GM12878 (cell line): ENCODE data around the gene CAMKMT. TPM values are rescaled to one million over a fixed set of nuclear protein-coding genes. Genes with fewer than 3 reads are reported as not detected.

Experiments
- ATAC-seq: fragments of 200-7000 bp; cut with Tn5 transposase; 3 replicates; pipeline ENCODE4 v1.9.1; 2020; ENCODE audit warnings: mild to moderate bottlenecking, moderate library complexity
- BruUV-seq: library from RNA; stranded (reverse); fragments of 400-500 nt; replicated peaks from 2 replicates; lab custom pipeline; 2021; lab: Mats Ljungman, UMichigan
- CTCF ChIA-PET: fragments of 300-600 bp; sonication (Branson Sonifier 250); formaldehyde crosslinking; extraction: SDS; loops from one replicate; lab custom pipeline; 2021; ENCODE audit warnings: inconsistent platforms; lab: Yijun Ruan, JAX
- POLR2A ChIA-PET: fragments of 350-600 bp; formaldehyde crosslinking; extraction: SDS; loops from one replicate; lab custom pipeline; 2021; ENCODE audit warnings: inconsistent platforms; lab: Charles Lee
- RAD21 ChIA-PET: fragments of 300-600 bp; sonication (Branson Sonifier 250); formaldehyde crosslinking; loops from one replicate; lab custom pipeline; 2023; ENCODE audit warnings: antibody characterized with exemption; ENCODE audit not compliant: unreplicated experiment; lab: Charles Lee
- SMC1A ChIA-PET: fragments of 300-600 bp; sonication (Branson Sonifier 250); formaldehyde crosslinking; loops from one replicate; lab custom pipeline; 2023; ENCODE audit not compliant: unreplicated experiment, uncharacterized antibody; lab: Charles Lee
- DNase-seq: peaks from one replicate; pipeline ENCODE4 v3.0.0-alpha.2; 2011; ENCODE audit warnings: low read depth, low spot score
- FAIRE-seq: peaks from 3 replicates; lab custom pipeline; 2011; peaks lifted over from hg19 to GRCh38; lab: Jason Lieb, UNC
- H2AFZ ChIP-seq: 2 replicates; pipeline ENCODE4 v1.6.0; 2011; ENCODE audit warnings: low read depth, low read length, control low read depth; ENCODE audit not compliant: control insufficient read depth
- H3K27ac ChIP-seq: 2 replicates; pipeline ENCODE4 v1.5.1; 2011; ENCODE audit warnings: control low read depth; ENCODE audit not compliant: control insufficient read depth, insufficient read depth
- H3K27me3 ChIP-seq, 2 experiments: replicated peaks in 1 of 2; 2 replicates each; pipeline versions ENCODE4 v1.6.0 to v1.6.1; 2011; ENCODE audit warnings: low read length in 1 of 2; ENCODE audit not compliant: control insufficient read depth in 2 of 2, insufficient read depth in 2 of 2
- H3K36me3 ChIP-seq, 2 experiments: 2 replicates each; pipeline ENCODE4 v1.5.1; 2011; ENCODE audit warnings: low read length in 1 of 2; ENCODE audit not compliant: control insufficient read depth in 2 of 2, insufficient read depth in 2 of 2
- H3K4me1 ChIP-seq: 2 replicates; pipeline ENCODE4 v1.6.1; 2011; ENCODE audit warnings: mild to moderate bottlenecking, low read length, moderate library complexity, mixed read lengths; ENCODE audit not compliant: control insufficient read depth, insufficient read depth
- H3K4me2 ChIP-seq: 2 replicates; pipeline ENCODE4 v1.6.0; 2011; ENCODE audit warnings: control low read depth; ENCODE audit not compliant: control insufficient read depth, insufficient read depth
- H3K4me3 ChIP-seq: fragments of 200-600 bp; sonication (generic); 2 replicates; pipeline ENCODE4 v1.5.1; 2016
- H3K79me2 ChIP-seq: 2 replicates; pipeline ENCODE4 v1.6.0; 2011; ENCODE audit warnings: low read length; ENCODE audit not compliant: control insufficient read depth, insufficient read depth
- H3K9ac ChIP-seq: 2 replicates; pipeline ENCODE4 v1.8.0; 2011; ENCODE audit warnings: low read length, control low read depth, mixed read lengths; ENCODE audit not compliant: control insufficient read depth, insufficient read depth
- H3K9me3 ChIP-seq: replicated peaks from 3 replicates; pipeline ENCODE4 v1.5.1; 2011; ENCODE audit warnings: mild to moderate bottlenecking, low read length; ENCODE audit not compliant: control insufficient read depth, insufficient read depth
- H4K20me1 ChIP-seq: 2 replicates; pipeline ENCODE4 v1.6.0; 2011; ENCODE audit not compliant: control insufficient read depth, insufficient read depth
- ATF2 ChIP-seq: IDR thresholded peaks from 2 replicates; pipeline ENCODE4 v1.6.1; 2012; ENCODE audit warnings: low read length, inconsistent platforms
- ATF3 ChIP-seq: IDR thresholded peaks from 2 replicates; pipeline ENCODE4 v1.6.1; 2011; ENCODE audit warnings: low read depth, mild to moderate bottlenecking, low read length, moderate library complexity, borderline replicate concordance; ENCODE audit errors: extremely low read depth
- BCLAF1 ChIP-seq: fragments of 450-650 bp; IDR thresholded peaks from 2 replicates; pipeline ENCODE4 v1.6.1; 2017; ENCODE audit warnings: antibody characterized with exemption, mild to moderate bottlenecking, moderate library complexity
- CHD2 ChIP-seq: IDR thresholded peaks from 2 replicates; pipeline ENCODE4 v1.6.1; 2011; ENCODE audit warnings: low read depth, low read length, improper control_type of control experiment, borderline replicate concordance
- E4F1 ChIP-seq: fragments of 450-650 bp; IDR thresholded peaks from 2 replicates; pipeline ENCODE4 v1.6.1; 2018; ENCODE audit warnings: borderline replicate concordance, mild to moderate bottlenecking; ENCODE audit not compliant: partially characterized antibody
- IRF4 ChIP-seq: IDR thresholded peaks from 2 replicates; pipeline ENCODE4 v1.6.1; 2011; ENCODE audit warnings: low read depth, low read length
- MTA3 ChIP-seq: IDR thresholded peaks from 2 replicates; pipeline ENCODE4 v1.6.1; 2012; ENCODE audit warnings: low read length, inconsistent platforms, borderline replicate concordance
- MXI1 ChIP-seq: fragments of 150-350 bp; IDR thresholded peaks from 2 replicates; pipeline ENCODE4 v1.6.1; 2011; ENCODE audit warnings: low read depth, mild to moderate bottlenecking, inconsistent platforms, low read length, improper control_type of control experiment
- NBN ChIP-seq: fragments of 450-650 bp; IDR thresholded peaks from 2 replicates; pipeline ENCODE4 v1.6.1; 2016
- NFYB ChIP-seq: IDR thresholded peaks from 2 replicates; pipeline ENCODE4 v1.6.1; 2011; ENCODE audit warnings: low read depth, mild to moderate bottlenecking, low read length, improper control_type of control experiment, moderate library complexity; ENCODE audit not compliant: insufficient read depth
- NR2C2 ChIP-seq: IDR thresholded peaks from 2 replicates; pipeline ENCODE4 v1.6.1; 2011; ENCODE audit warnings: borderline replicate concordance, low read depth; ENCODE audit not compliant: control insufficient read depth, insufficient read length
- POU2F2 ChIP-seq: IDR thresholded peaks from 3 replicates; pipeline ENCODE4 v1.6.1; 2011; ENCODE audit warnings: low read depth, mild to moderate bottlenecking, low read length, borderline replicate concordance
- RAD21 ChIP-seq: IDR thresholded peaks from 2 replicates; pipeline ENCODE4 v1.6.1; 2011; ENCODE audit warnings: mild to moderate bottlenecking, low read depth, low read length, moderate library complexity; ENCODE audit not compliant: insufficient read depth
- RBBP5 ChIP-seq: fragments of 200-600 bp; sonication (generic); conservative IDR thresholded peaks from 2 replicates; pipeline ENCODE4 v1.6.1; 2016
- RCOR1 ChIP-seq: conservative IDR thresholded peaks from 2 replicates; pipeline ENCODE4 v1.6.1; 2012; ENCODE audit warnings: low read depth, low read length, improper control_type of control experiment
- RELA ChIP-seq: fragments of 450-650 bp; IDR thresholded peaks from 2 replicates; pipeline ENCODE4 v1.8.0; 2014; ENCODE audit warnings: borderline replicate concordance; ENCODE audit not compliant: partially characterized antibody
- SIN3A ChIP-seq: IDR thresholded peaks from 2 replicates; pipeline ENCODE4 v1.6.1; 2012; ENCODE audit warnings: low read depth, low read length, improper control_type of control experiment
- SPI1 ChIP-seq: IDR thresholded peaks from 2 replicates; pipeline ENCODE4 v1.6.1; 2011; ENCODE audit warnings: low read depth, mild to moderate bottlenecking, low read length, moderate library complexity, borderline replicate concordance; ENCODE audit not compliant: insufficient read depth
- WRNIP1 ChIP-seq: IDR thresholded peaks from 2 replicates; pipeline ENCODE4 v1.6.1; 2011; ENCODE audit warnings: low read depth, low read length, improper control_type of control experiment, borderline replicate concordance
- WGBS: methylation state at CpG from one replicate; pipeline ENCODE4 v1.1.6; 2016; ENCODE audit warnings: low lambda C conversion rate; ENCODE audit not compliant: insufficient replicate concordance, insufficient coverage; ENCODE audit errors: missing lambda C conversion rate; 5-methylcytosine and 5-hydroxymethylcytosine counted together
- in situ Hi-C: fragments of 300-500 bp; cut with MboI; formaldehyde crosslinking; loops from 9 replicates; pipeline ENCODE4 v1.14.3; 2018; ENCODE audit warnings: mixed read lengths
- intact Hi-C: fragments of 100-400 bp; cut with micrococcal nuclease; formaldehyde crosslinking; loops from one replicate; pipeline ENCODE4 v1.14.2; 2022; ENCODE audit not compliant: unreplicated experiment
- polyA plus RNA-seq, 11 experiments: library from polyadenylated mRNA; depleted of rRNA in 4 of 11; unstranded in 6 of 11; stranded (reverse) in 5 of 11; fragments of >200 nt; fragmentation: Nextera tagmentation in 4 of 11; fragmentation: Illumina TruSeq in 1 of 11; extraction: Ambion mirVana in 4 of 11; extraction: Trizol in 1 of 11; gene quantifications; 1 replicate in 1 of 11; 2 replicates in 10 of 11; pipeline versions ENCODE4 v1.2.1 to v1.2.3, GENCODE V29; 2011 to 2016; ENCODE audit warnings: inconsistent platforms in 2 of 11, missing spikeins in 2 of 11, low read depth in 1 of 11
- total RNA-seq, 4 experiments: library from RNA; depleted of rRNA in 3 of 4; stranded (reverse); fragments of >200 nt in 3 of 4; fragmentation: Illumina TruSeq in 1 of 4; extraction: Trizol in 1 of 4; gene quantifications; 2 replicates each; pipeline versions ENCODE4 v1.2.1 to v1.2.3, GENCODE V29; 2013 to 2021

CAMKMT gene
- total and polyA plus RNA-seq, 10 of the 15 experiments (the other 5 are each of a cell fraction or from before 2014, with no cell fraction given), result 2.7 to 16.0 (median 11.8) TPM

- H3K27me3 ChIP-seq, result peaks cover 0 to 2% of the 10 kb centered on the region in 2 experiments; a peak in 1 of 4 replicates
- no peak overlapping the region for H3K4me3 ChIP-seq
- POLR2A ChIA-PET, result no interaction called here
- no peaks in the 10 kb centered on the region for H3K4me1 ChIP-seq
- no peaks in the 10 kb centered on the region for H3K9me3 ChIP-seq
- BruUV-seq, result no TSS peak
- no peak for ATAC-seq
- FAIRE-seq, result no peak
- no peaks in the 10 kb centered on the region for H4K20me1 ChIP-seq
- no peak overlapping the region for H3K9ac ChIP-seq
- in situ Hi-C loops, result no loop called here
- H3K4me2 ChIP-seq, result no peak overlapping the region
- H3K36me3 ChIP-seq, result no peaks in the 10 kb centered on the region
- 92% methylated on average over 2 of the region's 2 CpGs for WGBS
- intact Hi-C loops, result no loop called here
- no peak for DNase-seq
- no peaks in the 10 kb centered on the region for H3K79me2 ChIP-seq
- H3K27ac ChIP-seq, result no peak overlapping the region
- no peak overlapping the region for H2AFZ ChIP-seq
- CTCF ChIA-PET, result no interaction called here
- SMC1A ChIA-PET, result interaction anchor here (1.2 kb wide), 1 partner anchor 10 kb away, joined by 4 read pairs; no protein-coding TSS in a partner anchor
- RAD21 ChIA-PET, result no interaction called here
- TF ChIP-seq ATF3 (no peak), RELA (no peak), MTA3 (no peak), CHD2 (no peak), E4F1 (no peak), NFYB (no peak), SIN3A (no peak), NR2C2 (no peak), RCOR1 (no peak), NBN (no peak), RBBP5 (no peak), WRNIP1 (no peak), POU2F2 (no peak), SPI1 (no peak), IRF4 (no peak), ATF2 (no peak), RAD21 (no peak), BCLAF1 (no peak), MXI1 (no peak)
Observed at GRCh38 chr2:44813658-44814057, 451.9 kb downstream of the CAMKMT start.
